Muscle layer of colon (tissue), 2 donors: Measurements from ENCODE around the gene RAVER2.

Source experiments
- H3K27ac ChIP-seq: one replicate; pipeline ENCODE4 v1.7.0; 2013; ENCODE audit warnings: low read depth, mild to moderate bottlenecking, low read length, moderate library complexity
- H3K27me3 ChIP-seq, 2 donors: one replicate each; pipeline ENCODE4 v1.7.0; 2013; ENCODE audit warnings: low read length in 2 of 2, mild to moderate bottlenecking in 2 of 2; ENCODE audit not compliant: insufficient read depth in 2 of 2, control insufficient read depth in 1 of 2
- H3K36me3 ChIP-seq: one replicate; pipeline ENCODE4 v1.7.0; 2013; ENCODE audit warnings: mild to moderate bottlenecking, low read length; ENCODE audit not compliant: insufficient read depth
- H3K4me1 ChIP-seq: one replicate; pipeline ENCODE4 v1.7.0; 2013; ENCODE audit warnings: mild to moderate bottlenecking, low read length; ENCODE audit not compliant: insufficient read depth
- H3K4me3 ChIP-seq, 2 donors: one replicate each; pipeline ENCODE4 v1.7.0; 2013; ENCODE audit warnings: low read length in 2 of 2, low read depth in 1 of 2, mild to moderate bottlenecking in 1 of 2, moderate library complexity in 1 of 2
- H3K9ac ChIP-seq: one replicate; pipeline ENCODE4 v1.7.0; 2013; ENCODE audit warnings: low read length
- H3K9me3 ChIP-seq: one replicate; pipeline ENCODE4 v1.7.0; 2013; ENCODE audit warnings: mild to moderate bottlenecking, low read length
- donor health status: abdominal sarcoma.
- donor health status: Adenocarcinoma of cecum.

Gene RAVER2

GRCh38 chr1:64866689-64867088 is 121.8 kb downstream of the RAVER2 start:
- Histone ChIP-seq H3K9ac (no peak overlapping the region), H3K27me3 (no peaks in the 10 kb centered on the region), H3K9me3 (no peaks in the 10 kb centered on the region), H3K4me1 (no peaks in the 10 kb centered on the region), H3K27ac (no peak overlapping the region), H3K4me3 (no peak overlapping the region), H3K36me3 (peaks cover 31% of the 10 kb centered on the region)

DNA sequence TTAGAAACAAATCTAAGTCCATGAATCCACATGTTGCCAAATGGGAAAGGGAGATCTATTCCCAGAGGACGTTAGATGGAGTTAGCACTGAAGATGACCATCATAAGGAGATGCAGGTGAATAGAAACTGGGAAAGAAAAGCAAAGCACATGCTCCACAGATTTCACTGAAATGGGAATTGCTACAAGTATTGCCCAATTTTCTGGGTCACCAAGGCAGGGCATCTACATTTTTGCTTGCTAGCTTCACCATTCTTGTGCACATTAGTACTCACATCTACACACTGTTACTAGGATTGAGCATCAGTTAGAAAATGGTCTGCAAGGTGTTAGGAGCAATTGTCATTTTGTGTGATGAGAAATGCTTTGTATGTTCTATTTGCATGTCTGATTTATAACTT is 122.4 kb downstream of the RAVER2 start:
- H3K36me3 ChIP-seq, result peaks cover 37% of the 10 kb centered on the region
- H3K4me1 ChIP-seq, result no peaks in the 10 kb centered on the region
- H3K27ac ChIP-seq, result no peak overlapping the region
- no peaks in the 10 kb centered on the region for H3K9me3 ChIP-seq
- H3K4me3 ChIP-seq, result no peak overlapping the region
- H3K27me3 ChIP-seq, result no peaks in the 10 kb centered on the region
- no peak overlapping the region for H3K9ac ChIP-seq

DNA sequence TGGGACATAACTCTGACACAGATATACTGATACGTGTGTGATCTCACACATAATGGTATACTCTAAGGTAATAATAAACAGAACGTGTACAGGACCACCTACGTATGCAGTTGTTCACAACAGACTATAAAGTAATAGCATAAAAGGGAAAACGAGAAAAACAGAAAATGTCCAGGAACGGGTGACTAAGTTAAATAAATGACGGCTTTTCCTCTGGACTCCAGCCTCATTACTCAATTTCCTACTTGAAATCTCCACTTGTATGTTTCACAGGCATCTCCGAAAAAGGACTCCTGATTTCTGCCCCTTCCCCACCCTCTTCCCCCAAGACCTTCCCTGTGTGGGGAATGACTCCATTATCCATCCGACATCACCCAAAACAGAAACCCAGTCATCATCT is 126.4 kb downstream of the RAVER2 start:
- no peak overlapping the region for H3K4me3 ChIP-seq
- H3K36me3 ChIP-seq, result peaks cover 46% of the 10 kb centered on the region
- no peak overlapping the region for H3K9ac ChIP-seq
- H3K4me1 ChIP-seq, result peaks cover 17% of the 10 kb centered on the region
- no peaks in the 10 kb centered on the region for H3K9me3 ChIP-seq
- H3K27me3 ChIP-seq, result no peaks in the 10 kb centered on the region
- no peak overlapping the region for H3K27ac ChIP-seq

GRCh38 chr1:64872067-64872466 is 127.2 kb downstream of the RAVER2 start:
- peaks cover 17% of the 10 kb centered on the region for H3K4me1 ChIP-seq
- H3K4me3 ChIP-seq, result no peak overlapping the region
- H3K27ac ChIP-seq, result no peak overlapping the region
- no peaks in the 10 kb centered on the region for H3K9me3 ChIP-seq
- H3K36me3 ChIP-seq, result peaks cover 40% of the 10 kb centered on the region
- no peaks in the 10 kb centered on the region for H3K27me3 ChIP-seq
- no peak overlapping the region for H3K9ac ChIP-seq

DNA sequence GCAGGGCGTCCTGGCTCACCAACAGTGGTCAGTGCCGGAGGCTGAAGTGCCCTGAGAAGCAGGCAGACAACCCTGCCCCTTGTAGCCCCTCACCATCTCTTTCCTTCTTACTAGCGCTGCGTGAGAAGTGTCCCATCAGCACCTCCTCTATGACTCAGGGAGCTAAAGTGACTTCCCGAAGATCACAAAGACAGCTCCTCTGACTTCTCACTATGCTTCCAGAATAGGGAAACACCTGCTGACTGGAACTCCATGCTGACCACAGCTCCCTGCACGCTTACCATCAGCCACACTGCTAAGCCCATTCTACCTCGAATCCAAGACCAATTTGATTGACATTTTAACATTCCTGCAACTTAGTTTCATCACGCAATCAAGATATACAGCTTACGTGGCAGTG is 128.7 kb downstream of the RAVER2 start:
- Histone ChIP-seq H3K4me1 (peaks cover 17% of the 10 kb centered on the region), H3K9me3 (no peaks in the 10 kb centered on the region), H3K9ac (no peak overlapping the region), H3K4me3 (no peak overlapping the region), H3K36me3 (peaks cover 48% of the 10 kb centered on the region), H3K27me3 (no peaks in the 10 kb centered on the region), H3K27ac (no peak overlapping the region)

GRCh38 chr1:64874666-64875065 is 129.8 kb downstream of the RAVER2 start:
- Histone ChIP-seq H3K9ac (no peak overlapping the region), H3K4me3 (no peak overlapping the region), H3K27me3 (no peaks in the 10 kb centered on the region), H3K27ac (no peak overlapping the region), H3K36me3 (peaks cover 45% of the 10 kb centered on the region), H3K9me3 (no peaks in the 10 kb centered on the region), H3K4me1 (peaks cover 17% of the 10 kb centered on the region)

DNA sequence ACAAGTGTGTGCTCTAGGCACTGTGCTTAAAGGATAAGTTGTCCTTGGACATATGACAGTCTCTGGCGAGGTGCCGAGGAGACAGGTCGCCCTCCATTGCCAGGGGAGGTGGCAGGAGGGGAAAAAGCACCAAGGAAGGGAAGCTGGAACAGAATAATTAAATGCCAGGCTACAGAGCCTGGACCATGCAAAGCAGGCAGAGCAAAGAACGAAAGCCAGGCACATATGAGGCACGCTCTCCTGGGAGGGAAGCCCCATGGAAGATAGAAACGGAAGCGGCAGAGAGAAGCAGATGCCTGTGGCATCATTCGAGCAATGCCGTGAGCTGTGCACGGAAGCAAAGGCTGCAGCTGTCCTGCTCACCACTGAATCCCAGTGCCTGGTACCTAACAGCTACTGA is 130.2 kb downstream of the RAVER2 start:
- Histone ChIP-seq H3K4me3 (no peak overlapping the region), H3K9ac (no peak overlapping the region), H3K27ac (no peak overlapping the region), H3K9me3 (no peaks in the 10 kb centered on the region), H3K27me3 (no peaks in the 10 kb centered on the region), H3K36me3 (peaks cover 45% of the 10 kb centered on the region), H3K4me1 (peaks cover 17% of the 10 kb centered on the region)

DNA sequence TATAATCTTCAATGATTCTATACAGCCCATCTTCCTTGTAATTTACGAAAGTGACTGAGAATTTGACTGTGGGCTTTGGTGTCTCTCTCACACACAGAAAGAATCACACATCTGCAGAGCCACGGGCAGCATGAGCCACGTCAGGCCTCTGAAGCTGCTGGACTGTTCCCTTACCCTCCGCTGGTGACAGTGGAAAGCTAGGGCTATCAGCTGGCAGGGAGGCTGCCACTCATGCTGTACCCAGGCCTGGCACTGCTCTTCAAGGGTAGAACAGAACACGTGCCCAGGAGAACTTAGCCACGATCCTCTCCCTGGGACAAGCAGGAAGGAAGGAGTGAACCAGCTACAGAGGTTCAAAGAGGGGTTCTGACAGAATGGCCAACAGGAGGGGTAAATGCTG is 130.7 kb downstream of the RAVER2 start:
- no peak overlapping the region for H3K4me3 ChIP-seq
- no peaks in the 10 kb centered on the region for H3K9me3 ChIP-seq
- no peaks in the 10 kb centered on the region for H3K27me3 ChIP-seq
- H3K27ac ChIP-seq, result no peak overlapping the region
- peaks cover 17% of the 10 kb centered on the region for H3K4me1 ChIP-seq
- H3K9ac ChIP-seq, result no peak overlapping the region
- H3K36me3 ChIP-seq, result peaks cover 45% of the 10 kb centered on the region

DNA sequence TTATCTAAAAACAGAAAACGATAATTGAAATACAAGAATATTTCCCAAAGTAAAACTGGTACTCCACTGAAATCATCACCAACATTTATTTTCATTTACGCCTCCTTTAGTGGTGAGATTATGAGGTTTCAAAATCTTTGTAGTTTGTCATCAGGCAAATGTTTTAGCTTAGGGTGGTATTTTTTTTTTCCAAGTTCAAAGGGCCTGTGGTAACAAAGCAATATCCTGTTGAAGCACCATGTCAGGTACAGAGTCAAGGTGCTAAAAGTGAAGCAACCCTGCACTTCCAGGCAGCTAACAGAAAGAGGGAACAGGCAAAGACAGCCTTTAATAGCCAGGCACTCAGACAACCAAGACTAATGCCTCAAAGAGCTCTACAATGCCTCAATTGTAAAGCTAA is 132.3 kb downstream of the RAVER2 start:
- H3K36me3 ChIP-seq, result peaks cover 45% of the 10 kb centered on the region

GRCh38 chr1:64877598-64877997 is 132.7 kb downstream of the RAVER2 start:
- Histone ChIP-seq H3K4me3 (no peak overlapping the region), H3K27ac (no peak overlapping the region), H3K9ac (no peak overlapping the region), H3K4me1 (peaks cover 17% of the 10 kb centered on the region), H3K9me3 (no peaks in the 10 kb centered on the region), H3K27me3 (no peaks in the 10 kb centered on the region), H3K36me3 (peaks cover 43% of the 10 kb centered on the region)

More for the DNA sequence above, 132.3 kb downstream of the RAVER2 start:
- Histone ChIP-seq H3K9ac (no peak overlapping the region), H3K9me3 (no peaks in the 10 kb centered on the region), H3K27ac (no peak overlapping the region), H3K27me3 (no peaks in the 10 kb centered on the region), H3K4me3 (no peak overlapping the region), H3K4me1 (peaks cover 17% of the 10 kb centered on the region)

DNA sequence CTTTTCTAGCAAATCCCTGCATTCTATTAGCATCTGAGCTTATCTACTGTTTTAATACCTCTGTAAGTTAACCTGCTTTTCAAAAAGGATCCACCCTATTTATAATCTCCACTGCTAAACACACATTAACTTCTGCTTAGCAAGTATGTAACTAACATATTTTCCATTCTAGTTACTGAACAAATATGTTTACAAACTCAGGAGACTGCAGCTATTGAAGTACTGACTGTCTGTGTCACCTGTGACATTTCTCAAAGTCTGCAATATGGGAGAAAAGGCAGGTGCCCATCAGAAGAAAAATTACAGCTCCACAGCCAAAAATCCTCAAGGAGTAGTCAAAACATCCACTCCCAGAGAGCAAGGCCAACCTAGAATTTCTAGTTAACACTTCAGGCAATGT is 133.2 kb downstream of the RAVER2 start:
- Histone ChIP-seq H3K4me1 (peaks cover 17% of the 10 kb centered on the region), H3K9ac (no peak overlapping the region), H3K36me3 (peaks cover 44% of the 10 kb centered on the region), H3K27ac (no peak overlapping the region), H3K9me3 (no peaks in the 10 kb centered on the region), H3K4me3 (no peak overlapping the region), H3K27me3 (no peaks in the 10 kb centered on the region)

- no peak overlapping the region for H3K27ac ChIP-seq
- H3K27me3 ChIP-seq, result no peaks in the 10 kb centered on the region
- no peaks in the 10 kb centered on the region for H3K9me3 ChIP-seq
- H3K9ac ChIP-seq, result no peak overlapping the region
- peaks cover 17% of the 10 kb centered on the region for H3K4me1 ChIP-seq
- peaks cover 43% of the 10 kb centered on the region for H3K36me3 ChIP-seq
- no peak overlapping the region for H3K4me3 ChIP-seq
Measured at GRCh38 chr1:64878931-64879611, 134.2 kb downstream of the RAVER2 start.
